HEK293 (cell line): ENCODE results near the gene AKT2.

Experiments
- AEBP2 ChIP-seq: fragments of 450-650 bp; formaldehyde crosslinking; IDR thresholded peaks from 2 replicates; pipeline ENCODE4 v1.5.1; 2016; ENCODE audit warnings: missing biosample characterization, missing genetic modification characterization, borderline replicate concordance
- BCL11A ChIP-seq: fragments of 450-650 bp; formaldehyde crosslinking; IDR thresholded peaks from 2 replicates; pipeline ENCODE4 v1.5.1; 2016; ENCODE audit warnings: low read depth, missing biosample characterization, missing genetic modification characterization
- HIC1 ChIP-seq: fragments of 450-650 bp; formaldehyde crosslinking; IDR thresholded peaks from 2 replicates; pipeline ENCODE4 v1.5.1; 2016; ENCODE audit warnings: missing biosample characterization, missing genetic modification characterization
- KLF1 ChIP-seq: fragments of 450-650 bp; formaldehyde crosslinking; IDR thresholded peaks from 2 replicates; pipeline ENCODE4 v1.5.1; 2016; ENCODE audit warnings: missing biosample characterization, missing genetic modification characterization
- KLF9 ChIP-seq: fragments of 450-650 bp; formaldehyde crosslinking; IDR thresholded peaks from 2 replicates; pipeline ENCODE4 v1.5.1; 2016; ENCODE audit warnings: missing biosample characterization, missing genetic modification characterization, low read depth
- PRDM2 ChIP-seq: fragments of 450-650 bp; formaldehyde crosslinking; IDR thresholded peaks from 2 replicates; pipeline ENCODE4 v1.5.1; 2016; ENCODE audit warnings: missing biosample characterization, missing genetic modification characterization, borderline replicate concordance
- RBAK ChIP-seq: fragments of 450-650 bp; formaldehyde crosslinking; IDR thresholded peaks from 2 replicates; pipeline ENCODE4 v1.5.1; 2016; ENCODE audit warnings: missing biosample characterization, missing genetic modification characterization
- SCRT2 ChIP-seq: fragments of 450-650 bp; formaldehyde crosslinking; IDR thresholded peaks from 2 replicates; pipeline ENCODE4 v1.5.1; 2016; ENCODE audit warnings: missing biosample characterization, missing genetic modification characterization
- SP7 ChIP-seq: fragments of 450-650 bp; formaldehyde crosslinking; IDR thresholded peaks from 2 replicates; pipeline ENCODE4 v1.5.1; 2016; ENCODE audit warnings: missing biosample characterization, missing genetic modification characterization
- ZBTB48 ChIP-seq: fragments of 450-650 bp; formaldehyde crosslinking; IDR thresholded peaks from 2 replicates; pipeline ENCODE4 v1.5.1; 2016; ENCODE audit warnings: missing biosample characterization, missing genetic modification characterization
- ZFP41 ChIP-seq: fragments of 450-650 bp; formaldehyde crosslinking; IDR thresholded peaks from 2 replicates; pipeline ENCODE4 v1.5.1; 2016; ENCODE audit warnings: missing biosample characterization, missing genetic modification characterization, borderline replicate concordance
- ZIC2 ChIP-seq: fragments of 450-650 bp; formaldehyde crosslinking; IDR thresholded peaks from 2 replicates; pipeline ENCODE4 v1.5.1; 2016; ENCODE audit warnings: missing biosample characterization, missing genetic modification characterization
- ZNF175 ChIP-seq: fragments of 450-650 bp; formaldehyde crosslinking; IDR thresholded peaks from 2 replicates; pipeline ENCODE4 v1.5.1; 2016; ENCODE audit warnings: missing biosample characterization, missing genetic modification characterization
- ZNF26 ChIP-seq: fragments of 450-650 bp; formaldehyde crosslinking; IDR thresholded peaks from 2 replicates; pipeline ENCODE4 v1.5.1; 2016; ENCODE audit warnings: missing biosample characterization, missing genetic modification characterization
- ZNF302 ChIP-seq: fragments of 450-650 bp; formaldehyde crosslinking; IDR thresholded peaks from 2 replicates; pipeline ENCODE4 v1.5.1; 2016; ENCODE audit warnings: missing biosample characterization, missing genetic modification characterization, low read depth
- ZNF324 ChIP-seq: fragments of 450-650 bp; formaldehyde crosslinking; IDR thresholded peaks from 2 replicates; pipeline ENCODE4 v1.5.1; 2016; ENCODE audit warnings: missing biosample characterization, missing genetic modification characterization
- ZNF335 ChIP-seq: fragments of 450-650 bp; formaldehyde crosslinking; conservative IDR thresholded peaks from 2 replicates; pipeline ENCODE4 v1.5.1; 2016; ENCODE audit warnings: missing biosample characterization, missing genetic modification characterization
- ZNF398 ChIP-seq: fragments of 450-650 bp; formaldehyde crosslinking; IDR thresholded peaks from 2 replicates; pipeline ENCODE4 v1.5.1; 2017; ENCODE audit warnings: missing biosample characterization, missing genetic modification characterization
- ZNF404 ChIP-seq: fragments of 450-650 bp; formaldehyde crosslinking; IDR thresholded peaks from 2 replicates; pipeline ENCODE4 v1.5.1; 2017; ENCODE audit warnings: missing biosample characterization, missing genetic modification characterization
- ZNF529 ChIP-seq: fragments of 450-650 bp; formaldehyde crosslinking; IDR thresholded peaks from 2 replicates; pipeline ENCODE4 v1.5.1; 2017; ENCODE audit warnings: missing genetic modification characterization, missing biosample characterization; ENCODE audit not compliant: insufficient replicate concordance
- ZNF596 ChIP-seq: fragments of 450-650 bp; IDR thresholded peaks from 2 replicates; pipeline ENCODE4 v1.5.0; 2018; ENCODE audit warnings: missing biosample characterization, mild to moderate bottlenecking, missing genetic modification characterization, moderate library complexity
- ZNF624 ChIP-seq: fragments of 450-650 bp; formaldehyde crosslinking; IDR thresholded peaks from 2 replicates; pipeline ENCODE4 v1.5.1; 2017; ENCODE audit warnings: missing biosample characterization, missing genetic modification characterization
- ZNF629 ChIP-seq: fragments of 450-650 bp; formaldehyde crosslinking; IDR thresholded peaks from 2 replicates; pipeline ENCODE4 v1.5.1; 2017; ENCODE audit warnings: missing biosample characterization, missing genetic modification characterization
- ZSCAN30 ChIP-seq: fragments of 450-650 bp; IDR thresholded peaks from 2 replicates; pipeline ENCODE4 v1.5.1; 2018; ENCODE audit warnings: missing biosample characterization, mild to moderate bottlenecking, missing genetic modification characterization, moderate library complexity
- ZSCAN4 ChIP-seq: fragments of 450-650 bp; formaldehyde crosslinking; IDR thresholded peaks from 2 replicates; pipeline ENCODE4 v1.5.1; 2017; ENCODE audit warnings: missing biosample characterization, missing genetic modification characterization

The AKT2 gene

GRCh38 chr19:40191836-40192646, 93.1 kb downstream of the AKT2 start (continued):
- TF ChIP-seq ZNF175 (no peak), PRDM2 (peak; percentile 15; the same call in 1 of the 2 replicates), SCRT2 (no peak), ZNF624 (tag by site-specific recombination) (no peak), ZNF529 (tag by site-specific recombination) (no peak), ZIC2 (tag by site-specific recombination) (peak; percentile 98), ZSCAN4 (tag by site-specific recombination) (no peak), ZSCAN30 (tag by site-specific recombination) (0 out of 2 replicates have a peak, but pooled peaks have one; percentile 20), ZNF335 (tag by site-specific recombination) (peak; percentile 83), RBAK (tag by site-specific recombination) (no peak), ZNF324 (peak; percentile 30; the same call in 1 of the 2 replicates), ZFP41 (no peak), ZNF26 (tag by site-specific recombination) (no peak), ZNF398 (tag by site-specific recombination) (peak; percentile 61; the same call in 1 of the 2 replicates), KLF9 (tag by site-specific recombination) (peak; percentile 94), ZNF596 (tag by site-specific recombination) (no peak), ZNF404 (tag by site-specific recombination) (no peak), SP7 (tag by site-specific recombination) (peak; percentile 61), AEBP2 (tag by site-specific recombination) (no peak), ZBTB48 (tag by site-specific recombination) (peak; percentile 89), ZNF629 (tag by site-specific recombination) (peak; percentile 14; the same call in 1 of the 2 replicates), KLF1 (tag by site-specific recombination) (peak; percentile 85), ZNF302 (tag by site-specific recombination) (no peak), HIC1 (tag by site-specific recombination) (peak; percentile 83), BCL11A (tag by site-specific recombination) (0 out of 2 replicates have a peak, but pooled peaks have one; percentile 7)
